Fibroblast of villous mesenchyme (primary cell): ENCODE measurements around the gene ACAP1. TPM values are rescaled to one million over a fixed set of nuclear protein-coding genes. Genes with fewer than 3 reads are reported as not detected.

ENCODE experiments used
- DNase-seq: peaks from one replicate; pipeline ENCODE4 v3.0.0-alpha.2; 2010; ENCODE audit warnings: low read depth
- H3K4me3 ChIP-seq: 2 replicates; pipeline ENCODE4 v1.5.1; 2011; ENCODE audit warnings: low read depth, mild to moderate bottlenecking, low read length
- CTCF ChIP-seq: IDR thresholded peaks from 2 replicates; pipeline ENCODE4 v1.5.1; 2012; ENCODE audit warnings: low read depth, mild to moderate bottlenecking, low read length; ENCODE audit not compliant: insufficient read depth
- total RNA-seq: library from RNA; depleted of rRNA; stranded (reverse); fragments of >200 nt; gene quantifications from 2 replicates; pipeline ENCODE4 v1.2.3, GENCODE V29; 2012

Gene ACAP1
- total RNA-seq, 1 donor, result 3.9 TPM

- no peak for TF ChIP-seq CTCF
- no peak for DNase-seq
- no peak overlapping the region for H3K4me3 ChIP-seq
These were observed 43.2 kb upstream of the ACAP1 start for GRCh38 chr17:7293159-7293558.

DNA sequence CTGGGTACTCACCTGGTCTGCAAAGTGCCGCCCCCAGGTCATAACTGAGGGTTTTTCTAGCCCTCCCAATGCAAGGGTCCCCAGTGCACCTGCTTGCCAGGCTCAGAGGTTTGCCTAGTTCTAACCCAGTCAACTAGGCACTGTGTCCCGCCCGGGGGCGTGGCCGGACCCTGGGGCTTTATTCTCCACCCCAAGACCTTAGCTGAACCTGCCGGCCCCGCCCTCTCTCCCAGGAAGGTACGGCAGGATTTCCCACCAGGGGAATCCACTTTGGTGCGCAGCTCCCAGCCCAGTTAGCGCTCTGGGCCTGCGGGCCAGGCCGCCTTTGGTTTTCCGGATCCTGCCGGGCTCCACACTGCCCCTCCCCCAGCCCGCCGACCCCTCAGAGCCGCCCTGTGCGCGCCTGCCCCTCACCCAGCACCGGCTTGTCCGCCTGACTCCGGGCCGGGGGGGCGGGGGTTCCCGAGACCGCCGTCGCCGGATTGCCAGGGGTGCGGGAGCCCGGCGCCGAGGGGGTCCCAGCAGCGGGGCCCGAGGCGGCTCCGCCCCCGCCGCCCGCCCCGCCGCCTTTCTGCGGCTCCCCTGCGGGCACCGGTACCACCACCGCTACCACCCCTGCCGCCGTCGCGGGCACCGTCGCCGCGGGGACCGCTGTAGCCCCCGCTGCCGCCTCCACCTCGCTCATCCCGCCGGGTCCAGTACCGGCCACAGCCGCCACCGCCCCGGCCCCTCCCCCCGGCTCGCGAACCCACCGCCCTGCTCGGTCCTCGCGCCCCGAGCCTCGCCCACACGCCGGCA, 42.3 kb upstream of the ACAP1 start:
- TF ChIP-seq CTCF, result no peak
- no peak overlapping the region for H3K4me3 ChIP-seq
- DNase-seq, result no peak

GRCh38 chr17:7294614-7295153, 41.6 kb upstream of the ACAP1 start, which contains the start of gene YBX2:
Gene YBX2, minus strand, starts transcription at chr17:7294639. Its CDS starts 139 bp downstream, at chr17:7294500.
- TF ChIP-seq CTCF, result no peak

DNA sequence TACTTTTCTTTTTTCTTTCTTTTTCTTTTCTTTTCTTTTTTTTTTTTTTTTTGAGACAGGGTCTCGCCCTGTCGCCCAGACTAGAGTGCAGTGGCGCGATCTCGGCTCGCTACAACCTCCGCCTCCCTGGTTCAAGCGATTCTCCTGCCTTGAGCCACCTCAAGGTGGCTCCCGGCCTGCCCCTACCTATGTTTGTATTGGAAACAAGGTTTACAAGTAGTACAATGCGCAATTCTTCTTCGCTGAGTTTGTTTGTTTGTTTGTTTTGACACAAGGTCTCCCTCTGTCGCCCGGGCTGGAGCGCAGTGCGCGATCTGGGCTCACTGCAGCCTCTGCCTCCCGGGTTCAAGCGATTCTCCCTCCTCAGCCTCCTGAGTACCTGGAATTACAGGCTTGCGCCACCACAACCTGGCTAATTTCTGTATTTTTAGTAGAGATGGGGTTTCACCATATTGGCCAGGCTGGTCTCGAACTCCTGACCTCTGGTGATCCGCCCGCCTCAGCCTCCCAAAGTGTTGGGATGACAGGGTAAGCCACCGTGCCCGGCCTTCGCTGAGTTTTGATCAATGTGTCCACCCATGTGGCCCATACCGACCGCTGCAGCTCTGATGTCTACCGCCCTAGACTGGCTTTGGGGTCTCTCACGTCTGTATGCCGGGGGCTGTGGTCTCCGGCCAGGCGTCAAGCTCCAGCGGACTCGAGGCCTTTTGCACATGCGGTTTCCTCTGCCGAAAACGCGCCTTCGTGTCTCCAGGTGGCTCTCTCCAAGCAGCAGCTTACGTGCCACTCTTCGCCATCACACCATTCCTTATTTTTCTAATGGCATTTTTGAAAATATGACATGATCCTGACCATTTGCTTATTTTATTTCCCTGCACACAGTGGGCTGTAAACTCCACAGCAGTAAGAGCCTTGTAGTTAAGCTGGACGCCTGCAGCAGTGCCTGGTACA, 40.8 kb upstream of the ACAP1 start:
- no peak for TF ChIP-seq CTCF
- H3K4me3 ChIP-seq, result no peak overlapping the region
- no peak for DNase-seq

More at GRCh38 chr17:7294614-7295153, 41.6 kb upstream of the ACAP1 start, which contains the start of gene YBX2:
- peak; percentile 44 for DNase-seq
- peak within 1 kb of the TSS; percentile 31 for H3K4me3 ChIP-seq

DNA sequence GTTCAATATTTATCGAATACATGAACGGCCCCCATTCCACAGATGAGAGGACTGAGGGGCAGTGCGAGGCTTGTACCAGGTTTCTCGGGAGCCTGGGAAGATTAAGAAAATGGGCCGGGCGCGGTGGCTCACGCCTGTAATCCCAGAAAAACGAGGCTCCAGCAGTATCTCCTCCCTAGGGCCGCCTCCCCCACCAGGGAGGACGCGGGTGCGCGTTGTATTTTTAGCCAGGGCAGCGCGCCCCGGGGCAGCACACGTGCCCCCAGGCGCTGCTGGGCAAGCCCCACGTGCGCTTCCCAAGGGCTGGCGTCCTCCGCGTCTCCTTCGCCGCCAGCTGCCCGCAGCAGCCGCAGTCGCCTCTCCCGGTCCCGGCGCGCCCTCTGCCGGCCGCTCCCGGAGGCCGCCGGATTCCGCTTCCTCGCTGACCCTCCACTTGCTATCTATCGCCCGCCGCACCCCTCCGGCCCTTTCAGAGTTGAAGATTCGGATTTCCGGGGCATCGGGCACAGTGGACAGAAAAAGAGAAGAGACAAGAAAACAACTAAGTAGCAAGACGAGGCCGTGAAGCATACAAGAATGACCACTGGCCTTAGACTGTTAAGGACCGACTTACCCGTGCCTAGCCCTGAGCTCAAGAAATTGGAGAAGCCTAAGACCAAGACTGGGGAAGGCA, 40.0 kb upstream of the ACAP1 start:
- peak; percentile 83 for DNase-seq
- no peak overlapping the region for H3K4me3 ChIP-seq
- TF ChIP-seq CTCF, result peak; percentile 93

- TF ChIP-seq CTCF, result no peak
- H3K4me3 ChIP-seq, result no peak overlapping the region
- no peak for DNase-seq
These were observed 32.1 kb upstream of the ACAP1 start for GRCh38 chr17:7304179-7304578.
